ENCODE results near the gene MACROD2. TPM values are rescaled to one million over a fixed set of nuclear protein-coding genes. Genes with fewer than 3 reads are reported as not detected.

Gene MACROD2
- total RNA-seq, 4 donors from 2014 or later: 4.6 to 33.0 (median 8.3) TPM

DNA sequence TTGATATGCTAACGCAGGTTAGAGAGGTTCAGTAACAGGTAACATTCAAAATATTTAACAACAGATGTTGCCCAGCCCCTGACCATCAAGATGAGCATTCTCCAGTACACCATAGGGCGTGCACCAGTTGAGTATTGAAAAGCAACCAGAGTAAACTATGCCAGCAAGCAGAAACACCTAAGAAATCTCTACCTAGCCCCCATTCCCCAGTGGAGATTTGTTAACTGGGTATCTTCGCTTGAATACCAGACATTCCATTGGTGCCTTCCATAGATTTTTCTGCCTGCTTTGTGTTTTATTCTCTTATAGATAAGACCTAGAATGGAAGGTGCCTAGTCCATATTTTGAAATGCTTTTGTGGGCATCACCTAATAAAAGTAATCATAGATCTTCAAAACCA is 1954.1 kb downstream of the MACROD2 start:
- DNase-seq: no peak
- no peaks in the 10 kb centered on the region for H3K9me3 ChIP-seq
- WGBS, 2 donors (ENCODE audit: low coverage in 1 of 2): 67 to 76% methylated on average over 3 of the region's 3 CpGs
- H3K36me3 ChIP-seq: no peaks in the 10 kb centered on the region
- in situ Hi-C loops (cut with MboI; ENCODE audit: low pct_ligation_motif_present in 1 of 4, low pct_unique_long_range_greater_than_20kb in 1 of 4, low sequenced_read_pairs in 3 of 4): loop anchor here in 1 of 4 donors (25.0 kb wide), 1 partner anchor 88 kb away; no protein-coding TSS in a partner anchor
- no peak overlapping the region for H3K4me3 ChIP-seq
- no peaks in the 10 kb centered on the region for H3K27me3 ChIP-seq
- TF ChIP-seq POLR2A (IDR thresholded peaks at IDR 0.05): no peak
- TF ChIP-seq, protein P1, sequence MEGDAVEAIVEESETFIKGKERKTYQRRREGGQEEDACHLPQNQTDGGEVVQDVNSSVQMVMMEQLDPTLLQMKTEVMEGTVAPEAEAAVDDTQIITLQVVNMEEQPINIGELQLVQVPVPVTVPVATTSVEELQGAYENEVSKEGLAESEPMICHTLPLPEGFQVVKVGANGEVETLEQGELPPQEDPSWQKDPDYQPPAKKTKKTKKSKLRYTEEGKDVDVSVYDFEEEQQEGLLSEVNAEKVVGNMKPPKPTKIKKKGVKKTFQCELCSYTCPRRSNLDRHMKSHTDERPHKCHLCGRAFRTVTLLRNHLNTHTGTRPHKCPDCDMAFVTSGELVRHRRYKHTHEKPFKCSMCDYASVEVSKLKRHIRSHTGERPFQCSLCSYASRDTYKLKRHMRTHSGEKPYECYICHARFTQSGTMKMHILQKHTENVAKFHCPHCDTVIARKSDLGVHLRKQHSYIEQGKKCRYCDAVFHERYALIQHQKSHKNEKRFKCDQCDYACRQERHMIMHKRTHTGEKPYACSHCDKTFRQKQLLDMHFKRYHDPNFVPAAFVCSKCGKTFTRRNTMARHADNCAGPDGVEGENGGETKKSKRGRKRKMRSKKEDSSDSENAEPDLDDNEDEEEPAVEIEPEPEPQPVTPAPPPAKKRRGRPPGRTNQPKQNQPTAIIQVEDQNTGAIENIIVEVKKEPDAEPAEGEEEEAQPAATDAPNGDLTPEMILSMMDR (IDR thresholded peaks at IDR 0.05): no peak
- TF ChIP-seq POLR2AphosphoS5 (IDR thresholded peaks at IDR 0.05): no peak
- no peak for TF ChIP-seq EP300 (IDR thresholded peaks at IDR 0.05; ENCODE audit: low read depth)
- H3K4me1 ChIP-seq: no peaks in the 10 kb centered on the region
- H3K27ac ChIP-seq: no peak overlapping the region
- intact Hi-C loops (cut with DNase I; ENCODE audit: low total_unique reads): no loop called here

DNA sequence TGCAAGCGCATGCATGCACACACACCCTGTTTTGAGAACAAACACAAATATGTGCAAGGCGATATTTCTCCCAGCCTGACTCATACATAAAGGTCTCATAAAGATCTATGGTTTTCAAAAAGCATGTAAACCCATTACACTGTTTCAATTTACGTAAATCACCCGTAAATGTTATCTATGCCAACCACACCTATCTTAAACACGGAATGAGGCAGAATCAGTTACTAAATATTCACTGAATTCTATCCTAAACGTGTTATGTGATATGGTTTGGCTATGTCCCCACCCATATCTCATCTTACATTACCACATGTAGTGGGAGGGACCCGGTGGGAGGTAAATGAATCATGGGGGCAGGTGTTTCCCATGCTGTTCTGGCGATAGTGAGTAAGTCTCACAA is 1956.3 kb downstream of the MACROD2 start:
- DNase-seq: no peak
- in situ Hi-C loops (cut with MboI; ENCODE audit: low pct_ligation_motif_present in 1 of 4, low pct_unique_long_range_greater_than_20kb in 1 of 4, low sequenced_read_pairs in 3 of 4) (no loop called here), intact Hi-C loops (cut with DNase I; ENCODE audit: low total_unique reads) (no loop called here)
- H3K4me3 ChIP-seq: no peak overlapping the region
- no peak for TF ChIP-seq POLR2AphosphoS5 (IDR thresholded peaks at IDR 0.05)
- TF ChIP-seq POLR2A (IDR thresholded peaks at IDR 0.05): no peak
- no peak for TF ChIP-seq EP300 (IDR thresholded peaks at IDR 0.05; ENCODE audit: low read depth)
- TF ChIP-seq, protein P1 (IDR thresholded peaks at IDR 0.05): no peak
- WGBS, 2 donors (ENCODE audit: low coverage in 1 of 2): 71 to 81% methylated on average over 6 to 8 of the region's 8 CpGs
- H3K4me1 ChIP-seq: no peaks in the 10 kb centered on the region
- no peaks in the 10 kb centered on the region for H3K27me3 ChIP-seq
- H3K9me3 ChIP-seq: no peaks in the 10 kb centered on the region
- no peak overlapping the region for H3K27ac ChIP-seq
- H3K36me3 ChIP-seq: no peaks in the 10 kb centered on the region

DNA sequence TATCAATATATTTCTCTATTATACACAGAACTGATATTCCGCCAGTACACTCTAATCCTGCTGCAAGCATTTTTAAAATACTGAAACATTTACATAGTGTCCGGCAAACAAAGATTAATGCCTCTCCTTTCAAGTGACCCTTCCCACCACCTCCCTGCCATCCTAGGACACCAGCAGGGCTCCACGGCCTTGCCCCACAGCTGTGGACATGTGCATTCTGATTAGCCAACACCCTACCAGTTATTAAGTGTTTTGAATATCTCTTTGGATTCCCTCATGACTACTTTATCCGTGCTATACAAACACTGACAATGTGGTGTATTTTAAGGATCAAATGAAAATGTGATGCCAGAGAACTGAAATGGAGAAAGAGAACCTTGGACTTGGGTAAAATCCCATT is 1962.8 kb downstream of the MACROD2 start:
- in situ Hi-C loops (cut with MboI; ENCODE audit: low pct_ligation_motif_present in 1 of 4, low pct_unique_long_range_greater_than_20kb in 1 of 4, low sequenced_read_pairs in 3 of 4): no loop called here
- H3K27me3 ChIP-seq: no peaks in the 10 kb centered on the region

DNA sequence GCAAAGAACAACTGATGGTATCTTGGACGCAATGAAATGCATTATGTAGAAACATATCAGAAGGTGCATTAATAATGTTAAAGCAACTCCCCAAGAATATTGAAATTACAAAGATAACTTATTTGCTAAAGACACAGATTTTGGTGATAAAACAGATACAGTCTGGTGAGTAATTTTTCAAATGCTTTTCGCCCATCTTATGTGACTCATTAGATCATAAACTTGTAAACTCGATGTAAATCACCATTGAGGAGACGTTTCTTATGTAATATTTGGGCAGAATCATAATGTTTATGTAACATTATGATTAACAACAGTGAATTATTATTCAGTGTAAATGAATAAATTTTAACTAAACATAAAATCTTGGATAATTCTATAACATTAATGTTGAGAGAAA is 1969.8 kb downstream of the MACROD2 start:
- no peak overlapping the region for H3K4me3 ChIP-seq
- no peaks in the 10 kb centered on the region for H3K27me3 ChIP-seq
- WGBS, 2 donors (ENCODE audit: low coverage in 1 of 2): 53 to 75% methylated on average over 4 of the region's 4 CpGs
- no peak overlapping the region for H3K27ac ChIP-seq
- TF ChIP-seq, protein P1 (IDR thresholded peaks at IDR 0.05): no peak
- TF ChIP-seq POLR2AphosphoS5 (IDR thresholded peaks at IDR 0.05) (no peak), EP300 (IDR thresholded peaks at IDR 0.05; ENCODE audit: low read depth) (no peak), POLR2A (IDR thresholded peaks at IDR 0.05) (no peak)
- no peaks in the 10 kb centered on the region for H3K36me3 ChIP-seq
- H3K4me1 ChIP-seq: no peaks in the 10 kb centered on the region
- in situ Hi-C loops (cut with MboI; ENCODE audit: low pct_ligation_motif_present in 1 of 4, low pct_unique_long_range_greater_than_20kb in 1 of 4, low sequenced_read_pairs in 3 of 4) (no loop called here), intact Hi-C loops (cut with DNase I; ENCODE audit: low total_unique reads) (no loop called here)
- no peaks in the 10 kb centered on the region for H3K9me3 ChIP-seq
- DNase-seq: no peak

More for the DNA sequence above, 1962.8 kb downstream of the MACROD2 start:
- Histone ChIP-seq H3K4me1 (no peaks in the 10 kb centered on the region), H3K9me3 (no peaks in the 10 kb centered on the region), H3K4me3 (no peak overlapping the region), H3K27ac (no peak overlapping the region), H3K36me3 (no peaks in the 10 kb centered on the region)
- intact Hi-C loops (cut with DNase I; ENCODE audit: low total_unique reads): no loop called here
- 83 to 87% methylated on average over 3 to 4 of the region's 4 CpGs for WGBS, 2 donors (ENCODE audit: low coverage in 1 of 2)
- no peak for DNase-seq
- no peak for TF ChIP-seq POLR2AphosphoS5 (IDR thresholded peaks at IDR 0.05)
- TF ChIP-seq EP300 (IDR thresholded peaks at IDR 0.05; ENCODE audit: low read depth): no peak
- no peak for TF ChIP-seq POLR2A (IDR thresholded peaks at IDR 0.05)
- TF ChIP-seq, protein P1 (IDR thresholded peaks at IDR 0.05): no peak
